Keratinocyte (primary cell): ENCODE results near the gene MED25. TPM values are rescaled to one million over a fixed set of nuclear protein-coding genes. Genes with fewer than 3 reads are reported as not detected.

ENCODE experiments used
- DNase-seq: peaks from one replicate; pipeline ENCODE4 v3.0.0-alpha.2; 2011; ENCODE audit warnings: low read depth, missing footprints, low spot score
- FAIRE-seq: peaks from 2 replicates; lab custom pipeline; 2011; peaks lifted over from hg19 to GRCh38; lab: Jason Lieb, UNC
- H2AFZ ChIP-seq: 2 replicates; pipeline ENCODE4 v1.6.0; 2012; ENCODE audit warnings: low read length, control low read depth, inconsistent platforms; ENCODE audit not compliant: control insufficient read depth
- H3K27ac ChIP-seq: 2 replicates; pipeline ENCODE4 v1.5.1; 2011; ENCODE audit warnings: low read length; ENCODE audit not compliant: control insufficient read depth, insufficient read depth
- H3K27me3 ChIP-seq: 3 replicates; pipeline ENCODE4 v1.6.0; 2011; ENCODE audit warnings: low read length; ENCODE audit not compliant: control insufficient read depth, insufficient read depth; ENCODE audit errors: extremely low read depth
- H3K36me3 ChIP-seq, 2 experiments: 2 replicates in 1 of 2; 3 replicates in 1 of 2; pipeline ENCODE4 v1.5.1; 2011; ENCODE audit warnings: low read length in 2 of 2, mild to moderate bottlenecking in 1 of 2; ENCODE audit not compliant: control insufficient read depth in 2 of 2, insufficient read depth in 2 of 2; ENCODE audit errors: extremely low read depth in 1 of 2
- H3K4me1 ChIP-seq: 3 replicates; pipeline ENCODE4 v1.5.1; 2011; ENCODE audit warnings: low read length; ENCODE audit not compliant: control insufficient read depth, insufficient read depth; ENCODE audit errors: extremely low read depth
- H3K4me2 ChIP-seq: 3 replicates; pipeline ENCODE4 v1.6.0; 2011; ENCODE audit warnings: low read depth, low read length; ENCODE audit not compliant: control insufficient read depth, insufficient read depth; ENCODE audit errors: extremely low read depth
- H3K4me3 ChIP-seq, 3 experiments: fragments of 200-600 bp in 1 of 3; sonication (generic) in 1 of 3; 2 replicates in 2 of 3; 3 replicates in 1 of 3; pipeline ENCODE4 v1.5.1; 2011 to 2016; ENCODE audit warnings: low read length in 3 of 3, mild to moderate bottlenecking in 3 of 3, control low read depth in 2 of 3, inconsistent platforms in 1 of 3, low read depth in 1 of 3, mixed read lengths in 1 of 3, mixed run types in 1 of 3, moderate library complexity in 1 of 3; ENCODE audit not compliant: control insufficient read depth in 2 of 3, insufficient read depth in 2 of 3; ENCODE audit errors: extremely low read depth in 1 of 3
- H3K79me2 ChIP-seq: 2 replicates; pipeline ENCODE4 v1.6.0; 2012; ENCODE audit warnings: low read length; ENCODE audit not compliant: control insufficient read depth, insufficient read depth
- H3K9ac ChIP-seq: 3 replicates; pipeline ENCODE4 v1.6.0; 2011; ENCODE audit warnings: low read length; ENCODE audit not compliant: control insufficient read depth, insufficient read depth; ENCODE audit errors: extremely low read depth
- H3K9me1 ChIP-seq: 3 replicates; pipeline ENCODE4 v1.6.0; 2011; ENCODE audit warnings: low read length; ENCODE audit not compliant: control insufficient read depth, insufficient read depth; ENCODE audit errors: extremely low read depth
- H3K9me3 ChIP-seq: 2 replicates; pipeline ENCODE4 v1.5.1; 2012; ENCODE audit warnings: low read depth, low read length; ENCODE audit not compliant: control insufficient read depth
- H4K20me1 ChIP-seq: 3 replicates; pipeline ENCODE4 v1.6.0; 2011; ENCODE audit warnings: low read length; ENCODE audit not compliant: control insufficient read depth, insufficient read depth; ENCODE audit errors: extremely low read depth
- EZH2 ChIP-seq: IDR thresholded peaks from one replicate; pipeline ENCODE4 v1.6.1; 2012; ENCODE audit warnings: inconsistent platforms, mild to moderate bottlenecking, low read length, moderate library complexity
- dilution Hi-C: fragments of 300-500 bp; cut with MboI; formaldehyde crosslinking; loops from one replicate; pipeline ENCODE4 v1.7.0; 2020; ENCODE audit warnings: low sequenced_read_pairs; ENCODE audit not compliant: extremely low pct_ligation_motif_present
- polyA plus RNA-seq, 5 experiments: library from polyadenylated mRNA; depleted of rRNA in 3 of 5; stranded (reverse) in 3 of 5; stranded (forward) in 1 of 5; unstranded in 1 of 5; fragments of >200 nt; gene quantifications; 1 replicate in 1 of 5; 2 replicates in 3 of 5; 3 replicates in 1 of 5; pipeline versions ENCODE4 v1.2.1 to v1.2.3, GENCODE V29; 2011 to 2012; ENCODE audit warnings: missing spikeins in 2 of 5, low read depth in 1 of 5, low replicate concordance in 1 of 5
- TF ChIP-seq, protein P1 (sequence below), 3 experiments: IDR thresholded peaks in 1 of 3; conservative IDR thresholded peaks in 1 of 3; optimal IDR thresholded peaks in 1 of 3; 2 replicates in 2 of 3; 3 replicates in 1 of 3; pipeline versions ENCODE3 to v1.5.1; 2011; ENCODE audit warnings: low read length in 3 of 3, mild to moderate bottlenecking in 3 of 3, moderate library complexity in 2 of 3, control low read depth in 1 of 3, inconsistent platforms in 1 of 3; ENCODE audit not compliant: insufficient read depth in 2 of 3; ENCODE audit errors: extremely low read depth in 1 of 3

MED25 gene
- polyA plus RNA-seq, 1 donor (not counting 4 experiments of a cell fraction or from before 2014, with no cell fraction given): 12.5 TPM

DNA sequence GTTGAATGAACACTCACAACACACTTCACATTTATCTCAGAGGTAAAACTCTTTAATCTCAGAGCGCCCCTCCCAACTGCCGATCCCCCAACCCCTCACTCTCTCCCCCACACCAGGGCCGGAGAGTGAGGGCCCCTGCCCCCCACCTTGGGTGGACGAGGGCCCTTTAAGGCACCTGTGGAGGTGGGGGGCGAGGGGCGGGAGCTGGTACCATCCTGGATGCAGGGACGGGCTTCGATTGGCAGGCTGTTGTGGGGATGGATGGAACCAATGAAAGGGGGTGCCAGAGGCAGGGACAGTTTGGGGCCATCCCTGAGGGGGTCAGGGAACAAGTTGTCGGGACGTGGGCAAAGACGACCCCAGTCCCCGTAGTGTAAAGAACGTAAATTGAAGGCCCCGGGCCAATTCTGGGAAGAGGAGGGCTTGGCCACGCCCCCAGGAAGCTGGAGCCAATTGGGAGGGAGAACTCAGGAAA, 51.0 kb downstream of the MED25 start:
- TF ChIP-seq, protein P1, sequence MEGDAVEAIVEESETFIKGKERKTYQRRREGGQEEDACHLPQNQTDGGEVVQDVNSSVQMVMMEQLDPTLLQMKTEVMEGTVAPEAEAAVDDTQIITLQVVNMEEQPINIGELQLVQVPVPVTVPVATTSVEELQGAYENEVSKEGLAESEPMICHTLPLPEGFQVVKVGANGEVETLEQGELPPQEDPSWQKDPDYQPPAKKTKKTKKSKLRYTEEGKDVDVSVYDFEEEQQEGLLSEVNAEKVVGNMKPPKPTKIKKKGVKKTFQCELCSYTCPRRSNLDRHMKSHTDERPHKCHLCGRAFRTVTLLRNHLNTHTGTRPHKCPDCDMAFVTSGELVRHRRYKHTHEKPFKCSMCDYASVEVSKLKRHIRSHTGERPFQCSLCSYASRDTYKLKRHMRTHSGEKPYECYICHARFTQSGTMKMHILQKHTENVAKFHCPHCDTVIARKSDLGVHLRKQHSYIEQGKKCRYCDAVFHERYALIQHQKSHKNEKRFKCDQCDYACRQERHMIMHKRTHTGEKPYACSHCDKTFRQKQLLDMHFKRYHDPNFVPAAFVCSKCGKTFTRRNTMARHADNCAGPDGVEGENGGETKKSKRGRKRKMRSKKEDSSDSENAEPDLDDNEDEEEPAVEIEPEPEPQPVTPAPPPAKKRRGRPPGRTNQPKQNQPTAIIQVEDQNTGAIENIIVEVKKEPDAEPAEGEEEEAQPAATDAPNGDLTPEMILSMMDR (optimal IDR thresholded peaks at IDR 0.05 in 1 of 3, IDR thresholded peaks at IDR 0.05 in 1 of 3, conservative IDR thresholded peaks at IDR 0.05 in 1 of 3; ENCODE audit: extremely low read depth in 1 of 3, insufficient read depth in 2 of 3, low read length in 3 of 3): no peak
- TF ChIP-seq EZH2: no peak
- dilution Hi-C loops: no loop called here
- H3K36me3 ChIP-seq: peaks cover 14 to 31% of the 10 kb centered on the region in 2 experiments
- peak overlapping the region; percentile 26 for H3K27ac ChIP-seq
- no peak overlapping the region for H2AFZ ChIP-seq
- H3K27me3 ChIP-seq: no peaks in the 10 kb centered on the region
- peaks cover 26% of the 10 kb centered on the region for H3K4me1 ChIP-seq
- H3K9ac ChIP-seq: no peak overlapping the region
- H3K79me2 ChIP-seq: peaks cover 36% of the 10 kb centered on the region
- H4K20me1 ChIP-seq: peaks cover 9% of the 10 kb centered on the region
- DNase-seq (no peak), FAIRE-seq (no peak)
- H3K4me2 ChIP-seq: peak overlapping the region; percentile 64
- no peaks in the 10 kb centered on the region for H3K9me1 ChIP-seq
- H3K9me3 ChIP-seq: no peaks in the 10 kb centered on the region
- H3K4me3 ChIP-seq: peak overlapping the region in 2 of 3 experiments; percentile 21 to 28

DNA sequence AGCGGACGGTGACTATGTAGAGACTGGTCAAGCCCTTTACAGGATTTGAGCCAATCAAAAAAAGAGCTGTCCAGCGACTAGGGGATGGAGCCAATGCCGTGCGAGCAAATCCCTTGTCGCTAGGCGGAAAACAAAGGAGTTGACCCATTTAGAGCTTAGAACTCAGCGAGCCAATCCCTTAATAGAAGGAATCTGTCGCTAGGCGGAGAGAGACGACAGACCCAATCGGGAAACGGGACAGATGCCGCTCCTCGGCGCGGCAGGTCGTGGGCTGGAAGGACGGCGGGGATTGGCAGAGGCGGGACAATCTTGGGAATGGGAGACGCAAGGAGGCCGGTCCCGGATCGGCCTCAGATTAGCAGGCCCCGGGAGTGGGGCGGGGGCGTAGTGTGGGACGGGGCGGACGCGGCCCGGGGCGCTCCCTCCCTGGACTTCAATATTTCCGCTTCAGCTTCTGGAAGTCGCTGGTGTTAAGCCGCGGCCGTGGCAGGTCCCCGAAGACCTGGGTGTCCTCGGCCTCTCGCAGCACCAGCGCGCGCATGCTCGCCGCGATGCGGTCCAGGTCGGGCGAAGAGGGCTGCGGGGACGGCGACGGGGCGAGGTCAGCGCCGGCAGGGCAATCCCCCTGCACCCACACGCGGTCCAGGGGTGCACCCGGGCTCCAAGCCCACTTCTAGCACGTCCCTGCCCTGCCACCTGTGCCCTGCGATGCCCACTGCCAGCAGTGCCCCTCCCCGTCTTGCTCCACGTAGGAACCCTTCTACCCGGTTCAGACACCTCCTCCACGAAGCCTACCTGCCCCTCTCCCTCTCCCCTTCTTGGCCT, 51.6 kb downstream of the MED25 start:
- H3K4me2 ChIP-seq: peak overlapping the region; percentile 69
- no peaks in the 10 kb centered on the region for H3K9me3 ChIP-seq
- H3K9me1 ChIP-seq: no peaks in the 10 kb centered on the region
- H2AFZ ChIP-seq: no peak overlapping the region
- dilution Hi-C loops: no loop called here
- H3K36me3 ChIP-seq: peaks cover 15 to 29% of the 10 kb centered on the region in 2 experiments
- no peaks in the 10 kb centered on the region for H3K27me3 ChIP-seq
- DNase-seq (peak; percentile 97), FAIRE-seq (peak; percentile 99)
- H3K27ac ChIP-seq: peak overlapping the region; percentile 42
- TF ChIP-seq EZH2: no peak
- TF ChIP-seq, protein P1 (optimal IDR thresholded peaks at IDR 0.05 in 1 of 3, IDR thresholded peaks at IDR 0.05 in 1 of 3, conservative IDR thresholded peaks at IDR 0.05 in 1 of 3; ENCODE audit: extremely low read depth in 1 of 3, insufficient read depth in 2 of 3, low read length in 3 of 3): no peak
- peaks cover 31% of the 10 kb centered on the region for H3K4me1 ChIP-seq
- peak overlapping the region; percentile 53 for H3K9ac ChIP-seq
- peak overlapping the region; percentile 11 to 52 (median 29) for H3K4me3 ChIP-seq
- H4K20me1 ChIP-seq: peaks cover 5% of the 10 kb centered on the region
- peaks cover 36% of the 10 kb centered on the region for H3K79me2 ChIP-seq
